HepG2 (cell line): ENCODE results near the gene OBSL1. TPM values are rescaled to one million over a fixed set of nuclear protein-coding genes. Genes with fewer than 3 reads are reported as not detected.

ENCODE experiments used
- FOXJ3 ChIP-seq: sonication (generic); formaldehyde crosslinking; IDR thresholded peaks from 2 replicates; pipeline ENCODE4 v1.4.0; 2020; ENCODE audit warnings: missing genetic modification reagents, mild to moderate bottlenecking, borderline replicate concordance
- MTA1 ChIP-seq: sonication (generic); formaldehyde crosslinking; IDR thresholded peaks from 2 replicates; pipeline ENCODE4 v1.4.0; 2020; ENCODE audit warnings: missing genetic modification reagents, mild to moderate bottlenecking, borderline replicate concordance
- NFKB2 ChIP-seq: sonication (generic); formaldehyde crosslinking; IDR thresholded peaks from 2 replicates; pipeline ENCODE4 v1.4.0; 2020; ENCODE audit warnings: missing genetic modification reagents, borderline replicate concordance
- RAD21 ChIP-seq: fragments of 450-650 bp; formaldehyde crosslinking; IDR thresholded peaks from 2 replicates; pipeline ENCODE4 v1.5.0; 2020; ENCODE audit warnings: mild to moderate bottlenecking
- REXO4 ChIP-seq: sonication (generic); formaldehyde crosslinking; IDR thresholded peaks from 2 replicates; pipeline ENCODE4 v1.8.0; 2022; ENCODE audit warnings: missing genetic modification reagents, mild to moderate bottlenecking, borderline replicate concordance
- YEATS2 ChIP-seq: sonication (generic); formaldehyde crosslinking; IDR thresholded peaks from 2 replicates; pipeline ENCODE4 v1.4.0; 2020; ENCODE audit warnings: missing genetic modification reagents, borderline replicate concordance
- ZNF563 ChIP-seq: sonication (generic); formaldehyde crosslinking; IDR thresholded peaks from 2 replicates; pipeline ENCODE4 v1.8.0; 2022; ENCODE audit warnings: mild to moderate bottlenecking, moderate library complexity, missing genetic modification reagents
- ZNF703 ChIP-seq: sonication (generic); formaldehyde crosslinking; IDR thresholded peaks from 2 replicates; pipeline ENCODE4 v1.5.1; 2020; ENCODE audit warnings: missing genetic modification reagents, mild to moderate bottlenecking, moderate library complexity, borderline replicate concordance
- ZNF761 ChIP-seq: sonication (generic); formaldehyde crosslinking; conservative IDR thresholded peaks from 2 replicates; pipeline ENCODE4 v1.4.0; 2020; ENCODE audit warnings: mild to moderate bottlenecking, missing genetic modification reagents
- ZNF878 ChIP-seq: sonication (generic); formaldehyde crosslinking; IDR thresholded peaks from 2 replicates; pipeline ENCODE4 v1.8.1; 2023; ENCODE audit warnings: mild to moderate bottlenecking, missing genetic modification reagents, moderate library complexity
- polyA plus RNA-seq, 8 experiments: library from polyadenylated mRNA; depleted of rRNA in 3 of 8; stranded (reverse) in 7 of 8; unstranded in 1 of 8; fragments of >200 nt; fragmentation: Illumina TruSeq in 4 of 8; extraction: Trizol in 4 of 8; gene quantifications; 2 replicates each; pipeline versions ENCODE4 v1.2.1 to v1.2.3, GENCODE V29; 2011 to 2016; ENCODE audit warnings: low read depth in 4 of 8, missing spikeins in 1 of 8, mixed read lengths in 1 of 8; ENCODE audit not compliant: insufficient read depth in 1 of 8
- total RNA-seq, 5 experiments: library from RNA; depleted of rRNA; stranded (reverse); fragments of >200 nt; fragmentation: Illumina TruSeq; extraction: Trizol; gene quantifications; 2 replicates each; pipeline ENCODE4 v1.2.3, GENCODE V29; 2016; ENCODE audit warnings: low read depth in 1 of 5
- TF ChIP-seq, protein P1 (sequence below): sonication (generic); formaldehyde crosslinking; conservative IDR thresholded peaks from 2 replicates; pipeline ENCODE4 v1.8.0; 2022; ENCODE audit warnings: missing genetic modification reagents
- TF ChIP-seq, protein P2 (sequence below): sonication (generic); formaldehyde crosslinking; IDR thresholded peaks from 2 replicates; pipeline ENCODE4 v1.5.0; 2020; ENCODE audit warnings: missing genetic modification reagents, mild to moderate bottlenecking, borderline replicate concordance
- TF ChIP-seq, protein P3 (sequence below): sonication (generic); formaldehyde crosslinking; IDR thresholded peaks from 2 replicates; pipeline ENCODE4 v1.4.0; 2020; ENCODE audit warnings: mild to moderate bottlenecking, missing genetic modification reagents, borderline replicate concordance
- TF ChIP-seq, protein P4 (sequence below): IDR thresholded peaks from 2 replicates; pipeline ENCODE4 v1.6.1; 2016
- TF ChIP-seq, protein P5 (sequence below): sonication (generic); formaldehyde crosslinking; IDR thresholded peaks from 2 replicates; pipeline ENCODE4 v1.5.0; 2020; ENCODE audit warnings: missing genetic modification reagents

OBSL1 gene
- total and polyA plus RNA-seq, 2 of the 13 experiments (the other 11 are each of a cell fraction or from before 2014, with no cell fraction given) = 86.7 to 218 TPM

DNA sequence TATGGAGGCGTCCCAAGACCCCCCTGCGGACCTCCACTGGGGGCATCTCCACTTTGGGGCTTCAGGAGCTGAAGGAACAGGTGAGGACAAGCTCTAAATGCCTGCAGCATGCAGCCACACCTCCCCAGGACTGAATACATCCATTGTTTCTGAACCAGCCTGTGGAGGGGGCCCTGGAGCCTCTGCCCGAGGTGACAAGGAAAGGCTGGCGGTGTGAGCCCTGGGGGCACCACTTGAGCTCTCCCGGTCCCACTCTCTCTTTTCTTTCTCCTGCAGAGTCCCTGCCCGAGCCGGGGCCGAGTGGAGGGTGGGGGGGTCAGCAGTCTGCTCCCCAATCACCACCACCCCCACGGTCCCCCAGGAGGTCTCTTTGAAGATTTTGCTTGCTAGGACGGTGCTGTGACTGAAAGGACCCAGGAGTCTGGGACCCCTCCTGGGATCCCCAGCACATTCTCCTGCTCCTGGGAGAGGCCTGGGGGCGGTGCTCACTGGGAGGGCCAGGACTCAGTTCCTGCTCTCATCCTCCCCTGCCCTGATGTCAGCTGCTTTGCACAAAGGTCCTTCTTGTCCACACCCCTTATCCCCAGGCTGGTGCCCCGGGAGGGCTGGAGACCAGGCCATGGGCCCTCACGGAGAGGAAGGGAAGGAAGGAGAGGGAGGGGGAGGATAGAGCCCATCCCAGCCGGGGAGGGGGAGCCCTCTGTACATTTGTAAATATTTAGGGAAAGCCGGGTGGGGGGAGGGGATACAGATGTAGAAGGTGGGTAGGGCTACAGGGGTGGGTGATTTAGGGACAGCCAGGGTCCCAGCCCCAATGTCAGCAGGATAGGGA is 33.5 kb downstream of the OBSL1 start (continued):
- TF ChIP-seq REXO4 (CRISPR knock-in tag) (no peak), ZNF761 (CRISPR knock-in tag) (no peak), ZNF703 (CRISPR knock-in tag) (no peak), ZNF878 (CRISPR knock-in tag) (no peak), RAD21 (peak; percentile 18; the same call in 1 of the 2 replicates), FOXJ3 (no peak), MTA1 (peak; percentile 2; the same call in 1 of the 2 replicates), NFKB2 (CRISPR knock-in tag) (no peak), ZNF563 (CRISPR knock-in tag) (no peak), YEATS2 (no peak)
- TF ChIP-seq, protein P1, sequence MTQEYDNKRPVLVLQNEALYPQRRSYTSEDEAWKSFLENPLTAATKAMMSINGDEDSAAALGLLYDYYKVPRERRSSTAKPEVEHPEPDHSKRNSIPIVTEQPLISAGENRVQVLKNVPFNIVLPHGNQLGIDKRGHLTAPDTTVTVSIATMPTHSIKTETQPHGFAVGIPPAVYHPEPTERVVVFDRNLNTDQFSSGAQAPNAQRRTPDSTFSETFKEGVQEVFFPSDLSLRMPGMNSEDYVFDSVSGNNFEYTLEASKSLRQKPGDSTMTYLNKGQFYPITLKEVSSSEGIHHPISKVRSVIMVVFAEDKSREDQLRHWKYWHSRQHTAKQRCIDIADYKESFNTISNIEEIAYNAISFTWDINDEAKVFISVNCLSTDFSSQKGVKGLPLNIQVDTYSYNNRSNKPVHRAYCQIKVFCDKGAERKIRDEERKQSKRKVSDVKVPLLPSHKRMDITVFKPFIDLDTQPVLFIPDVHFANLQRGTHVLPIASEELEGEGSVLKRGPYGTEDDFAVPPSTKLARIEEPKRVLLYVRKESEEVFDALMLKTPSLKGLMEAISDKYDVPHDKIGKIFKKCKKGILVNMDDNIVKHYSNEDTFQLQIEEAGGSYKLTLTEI = no peak
- TF ChIP-seq, protein P2, sequence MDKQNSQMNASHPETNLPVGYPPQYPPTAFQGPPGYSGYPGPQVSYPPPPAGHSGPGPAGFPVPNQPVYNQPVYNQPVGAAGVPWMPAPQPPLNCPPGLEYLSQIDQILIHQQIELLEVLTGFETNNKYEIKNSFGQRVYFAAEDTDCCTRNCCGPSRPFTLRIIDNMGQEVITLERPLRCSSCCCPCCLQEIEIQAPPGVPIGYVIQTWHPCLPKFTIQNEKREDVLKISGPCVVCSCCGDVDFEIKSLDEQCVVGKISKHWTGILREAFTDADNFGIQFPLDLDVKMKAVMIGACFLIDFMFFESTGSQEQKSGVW (CRISPR knock-in tag) = no peak
- TF ChIP-seq, protein P3, sequence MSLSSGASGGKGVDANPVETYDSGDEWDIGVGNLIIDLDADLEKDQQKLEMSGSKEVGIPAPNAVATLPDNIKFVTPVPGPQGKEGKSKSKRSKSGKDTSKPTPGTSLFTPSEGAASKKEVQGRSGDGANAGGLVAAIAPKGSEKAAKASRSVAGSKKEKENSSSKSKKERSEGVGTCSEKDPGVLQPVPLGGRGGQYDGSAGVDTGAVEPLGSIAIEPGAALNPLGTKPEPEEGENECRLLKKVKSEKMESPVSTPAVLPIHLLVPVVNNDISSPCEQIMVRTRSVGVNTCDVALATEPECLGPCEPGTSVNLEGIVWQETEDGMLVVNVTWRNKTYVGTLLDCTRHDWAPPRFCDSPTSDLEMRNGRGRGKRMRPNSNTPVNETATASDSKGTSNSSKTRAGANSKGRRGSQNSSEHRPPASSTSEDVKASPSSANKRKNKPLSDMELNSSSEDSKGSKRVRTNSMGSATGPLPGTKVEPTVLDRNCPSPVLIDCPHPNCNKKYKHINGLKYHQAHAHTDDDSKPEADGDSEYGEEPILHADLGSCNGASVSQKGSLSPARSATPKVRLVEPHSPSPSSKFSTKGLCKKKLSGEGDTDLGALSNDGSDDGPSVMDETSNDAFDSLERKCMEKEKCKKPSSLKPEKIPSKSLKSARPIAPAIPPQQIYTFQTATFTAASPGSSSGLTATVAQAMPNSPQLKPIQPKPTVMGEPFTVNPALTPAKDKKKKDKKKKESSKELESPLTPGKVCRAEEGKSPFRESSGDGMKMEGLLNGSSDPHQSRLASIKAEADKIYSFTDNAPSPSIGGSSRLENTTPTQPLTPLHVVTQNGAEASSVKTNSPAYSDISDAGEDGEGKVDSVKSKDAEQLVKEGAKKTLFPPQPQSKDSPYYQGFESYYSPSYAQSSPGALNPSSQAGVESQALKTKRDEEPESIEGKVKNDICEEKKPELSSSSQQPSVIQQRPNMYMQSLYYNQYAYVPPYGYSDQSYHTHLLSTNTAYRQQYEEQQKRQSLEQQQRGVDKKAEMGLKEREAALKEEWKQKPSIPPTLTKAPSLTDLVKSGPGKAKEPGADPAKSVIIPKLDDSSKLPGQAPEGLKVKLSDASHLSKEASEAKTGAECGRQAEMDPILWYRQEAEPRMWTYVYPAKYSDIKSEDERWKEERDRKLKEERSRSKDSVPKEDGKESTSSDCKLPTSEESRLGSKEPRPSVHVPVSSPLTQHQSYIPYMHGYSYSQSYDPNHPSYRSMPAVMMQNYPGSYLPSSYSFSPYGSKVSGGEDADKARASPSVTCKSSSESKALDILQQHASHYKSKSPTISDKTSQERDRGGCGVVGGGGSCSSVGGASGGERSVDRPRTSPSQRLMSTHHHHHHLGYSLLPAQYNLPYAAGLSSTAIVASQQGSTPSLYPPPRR (CRISPR knock-in tag) = no peak
- TF ChIP-seq, protein P4, sequence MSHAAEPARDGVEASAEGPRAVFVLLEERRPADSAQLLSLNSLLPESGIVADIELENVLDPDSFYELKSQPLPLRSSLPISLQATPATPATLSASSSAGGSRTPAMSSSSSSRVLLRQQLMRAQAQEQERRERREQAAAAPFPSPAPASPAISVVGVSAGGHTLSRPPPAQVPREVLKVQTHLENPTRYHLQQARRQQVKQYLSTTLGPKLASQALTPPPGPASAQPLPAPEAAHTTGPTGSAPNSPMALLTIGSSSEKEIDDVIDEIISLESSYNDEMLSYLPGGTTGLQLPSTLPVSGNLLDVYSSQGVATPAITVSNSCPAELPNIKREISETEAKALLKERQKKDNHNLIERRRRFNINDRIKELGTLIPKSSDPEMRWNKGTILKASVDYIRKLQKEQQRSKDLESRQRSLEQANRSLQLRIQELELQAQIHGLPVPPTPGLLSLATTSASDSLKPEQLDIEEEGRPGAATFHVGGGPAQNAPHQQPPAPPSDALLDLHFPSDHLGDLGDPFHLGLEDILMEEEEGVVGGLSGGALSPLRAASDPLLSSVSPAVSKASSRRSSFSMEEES (CRISPR knock-in tag) = no peak
- TF ChIP-seq, protein P5, sequence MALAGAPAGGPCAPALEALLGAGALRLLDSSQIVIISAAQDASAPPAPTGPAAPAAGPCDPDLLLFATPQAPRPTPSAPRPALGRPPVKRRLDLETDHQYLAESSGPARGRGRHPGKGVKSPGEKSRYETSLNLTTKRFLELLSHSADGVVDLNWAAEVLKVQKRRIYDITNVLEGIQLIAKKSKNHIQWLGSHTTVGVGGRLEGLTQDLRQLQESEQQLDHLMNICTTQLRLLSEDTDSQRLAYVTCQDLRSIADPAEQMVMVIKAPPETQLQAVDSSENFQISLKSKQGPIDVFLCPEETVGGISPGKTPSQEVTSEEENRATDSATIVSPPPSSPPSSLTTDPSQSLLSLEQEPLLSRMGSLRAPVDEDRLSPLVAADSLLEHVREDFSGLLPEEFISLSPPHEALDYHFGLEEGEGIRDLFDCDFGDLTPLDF (CRISPR knock-in tag) = no peak
